Measurements from ENCODE around the gene TNFRSF1A.

Gene TNFRSF1A

DNA sequence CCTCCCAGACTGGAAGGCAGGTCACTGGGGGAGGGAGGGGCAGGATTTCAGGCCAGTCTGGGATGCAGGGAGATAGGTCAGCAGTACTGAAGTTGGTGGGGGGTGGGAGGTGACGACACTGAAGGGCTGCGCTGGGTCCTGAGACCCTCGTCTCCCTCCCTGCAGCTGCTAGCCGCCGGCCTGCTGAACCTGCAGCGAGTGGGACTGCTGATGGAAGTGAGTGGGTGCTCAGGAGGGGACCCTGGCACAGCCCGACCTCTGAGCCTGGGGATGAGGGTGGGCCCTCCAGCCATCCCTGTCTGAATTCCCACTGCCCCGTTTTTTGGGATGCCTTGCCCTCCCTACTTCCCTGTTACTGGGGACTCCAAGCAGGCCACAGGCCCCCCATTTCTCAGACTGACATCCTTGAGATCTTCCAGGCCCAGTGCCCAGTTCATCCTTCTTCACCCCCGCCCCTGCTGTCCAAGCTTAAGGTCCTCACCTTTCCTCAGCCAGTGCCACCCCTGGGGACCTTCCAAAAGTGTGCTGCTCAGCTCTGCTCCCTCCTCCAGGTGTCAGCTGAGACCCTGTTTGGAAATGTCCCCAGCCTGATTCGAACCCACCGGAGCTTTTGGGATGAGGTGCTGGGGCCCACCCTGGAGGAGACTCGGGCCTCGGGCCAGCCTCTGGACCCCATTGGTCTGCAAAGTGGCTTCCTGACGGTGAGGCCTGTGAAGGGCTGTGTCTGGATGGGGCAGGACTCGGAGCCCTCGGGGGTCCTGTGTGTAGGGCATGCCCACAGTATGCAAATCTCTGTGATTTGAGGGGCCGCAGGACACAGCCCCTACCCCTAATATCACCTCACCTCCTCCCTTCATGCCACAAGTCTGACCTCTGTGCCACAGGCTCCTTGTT lies 25.9 kb downstream of the TNFRSF1A start:
- no peak for DNase-seq (ENCODE audit: low spot score)
- TF ChIP-seq CTCF (IDR thresholded peaks at IDR 0.05; ENCODE audit: extremely low read depth, missing control alignments) = no peak

DNA sequence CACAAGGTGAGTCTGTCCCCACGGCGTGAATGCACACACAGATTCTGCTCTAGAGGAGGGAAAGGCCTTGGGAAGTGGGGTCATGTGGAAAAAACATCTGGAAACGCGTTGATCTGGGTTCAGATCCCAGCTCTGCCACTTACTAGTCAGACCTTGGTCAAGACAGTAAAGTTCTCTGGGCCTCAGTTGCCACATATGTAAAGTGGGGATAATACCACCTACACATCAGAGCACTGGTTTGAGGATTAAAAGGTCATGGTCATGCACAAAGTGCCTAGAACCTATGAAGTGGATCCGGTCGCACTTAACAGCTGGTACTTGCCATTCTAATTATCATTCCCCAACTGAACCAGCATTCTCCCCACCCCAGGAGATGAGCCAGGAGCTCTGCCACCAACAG lies 26.7 kb downstream of the TNFRSF1A start:
- DNase-seq (ENCODE audit: low spot score) = no peak
- TF ChIP-seq CTCF (IDR thresholded peaks at IDR 0.05; ENCODE audit: extremely low read depth, missing control alignments) = no peak

DNA sequence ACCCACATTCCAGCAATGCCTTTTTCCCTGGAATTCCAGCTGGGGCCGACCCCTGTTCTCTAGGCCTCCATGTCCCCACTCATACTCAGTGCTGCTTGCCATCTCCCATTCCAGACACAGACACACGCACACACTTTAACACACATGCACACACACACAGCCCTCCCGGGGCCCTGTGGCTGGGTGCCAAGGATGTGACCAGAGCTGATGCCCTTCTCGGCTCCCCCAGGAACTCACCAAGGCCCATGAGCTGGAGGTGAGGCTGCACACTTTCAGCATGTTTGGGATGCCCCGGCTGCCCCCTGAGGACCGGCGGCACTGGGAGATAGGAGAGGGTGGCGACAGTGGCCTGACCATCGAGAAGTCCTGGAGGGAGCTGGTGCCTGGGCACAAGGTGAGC lies 27.1 kb downstream of the TNFRSF1A start:
- TF ChIP-seq CTCF (IDR thresholded peaks at IDR 0.05; ENCODE audit: extremely low read depth, missing control alignments) = no peak
- DNase-seq (ENCODE audit: low spot score) = no peak

DNA sequence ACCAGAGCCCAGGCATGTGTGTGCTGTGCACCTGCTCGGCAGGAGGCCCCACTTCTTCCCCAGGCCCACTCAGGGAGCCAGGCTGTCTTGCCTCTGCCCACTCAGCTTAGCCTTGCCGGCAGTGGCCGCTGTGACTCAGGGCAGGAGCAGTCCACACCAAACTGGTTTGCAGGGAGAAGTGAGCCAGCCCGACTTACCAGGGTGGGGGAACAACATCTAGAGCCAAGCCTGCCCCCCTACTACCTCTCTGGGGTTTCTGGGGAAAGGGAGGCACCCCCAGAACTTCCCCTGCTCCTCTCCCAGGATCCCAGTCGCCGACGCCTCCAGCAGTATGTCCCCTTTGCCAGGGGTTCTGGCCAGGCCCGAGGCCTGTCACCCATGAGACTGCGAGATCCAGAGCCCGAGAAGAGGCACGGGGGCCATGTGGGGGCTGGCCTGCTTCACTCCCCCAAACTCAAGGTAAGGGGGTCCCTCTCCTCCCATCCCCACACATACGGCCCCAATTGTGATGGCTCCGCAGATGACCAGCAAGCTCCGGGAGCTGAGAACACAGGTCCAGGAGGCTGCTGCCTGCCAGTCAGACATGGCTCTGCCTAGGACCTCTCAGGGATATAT lies 28.4 kb downstream of the TNFRSF1A start:
- no peak for TF ChIP-seq CTCF (IDR thresholded peaks at IDR 0.05; ENCODE audit: extremely low read depth, missing control alignments)
- DNase-seq (ENCODE audit: low spot score) = no peak

DNA sequence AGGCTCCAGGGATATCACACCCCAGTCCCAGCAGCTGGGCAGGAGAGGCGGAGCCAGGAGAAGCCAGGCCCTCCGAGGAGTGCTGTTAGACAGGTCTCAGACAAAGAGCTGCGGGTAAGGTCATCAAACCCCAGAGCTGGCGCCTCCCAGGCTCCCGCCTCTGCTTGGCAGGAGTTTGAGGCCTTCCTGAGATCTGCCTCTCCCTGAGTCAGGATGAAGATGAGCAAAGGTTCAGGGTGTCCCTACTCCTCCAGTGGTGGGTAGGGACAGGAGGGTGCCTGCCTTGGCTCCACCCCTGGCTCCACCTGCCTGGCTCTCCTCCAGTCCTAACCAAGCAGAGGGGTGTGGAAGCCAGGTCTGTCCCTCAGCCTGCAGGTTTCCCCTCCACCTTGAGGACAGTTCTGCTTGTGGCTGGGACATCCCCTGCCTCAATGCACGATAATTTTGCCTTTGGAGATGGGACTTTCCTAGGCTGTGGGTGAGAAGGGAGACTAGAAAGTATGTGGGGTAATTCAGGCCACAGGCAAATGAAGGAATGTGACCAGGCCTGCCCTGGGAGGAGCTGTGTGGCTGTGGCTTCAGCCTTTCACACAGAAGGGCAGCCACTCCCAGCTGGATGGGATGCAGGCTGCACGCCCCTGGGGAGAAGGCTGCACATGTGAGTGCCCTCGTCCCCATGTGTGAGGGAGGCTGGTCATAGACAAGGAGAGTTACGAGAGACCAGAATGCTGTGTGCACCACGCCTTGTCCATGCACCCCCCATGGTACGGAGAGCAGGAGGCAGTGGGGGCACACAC lies 29.1 kb downstream of the TNFRSF1A start:
- TF ChIP-seq CTCF (IDR thresholded peaks at IDR 0.05; ENCODE audit: extremely low read depth, missing control alignments) = no peak
- peak; percentile 81 for DNase-seq (ENCODE audit: low spot score)

GRCh38 chr12:6311822-6312528 lies 29.9 kb downstream of the TNFRSF1A start:
- no peak for DNase-seq (ENCODE audit: low spot score)

More at GRCh38 chr12:6311822-6312528, 29.9 kb downstream of the TNFRSF1A start:
- TF ChIP-seq CTCF (IDR thresholded peaks at IDR 0.05; ENCODE audit: extremely low read depth, missing control alignments) = no peak

Measured in GM20000 (cell line).